Stimulated activated CD4-positive, alpha-beta T cell treated with anti-CD3 and anti-CD28 coated beads, Interleukin-4, amount 100 ng/mL, for 48 hours (primary cell): ENCODE results near the gene MAPKAP1.

Source experiments
- DNase-seq, 2 donors: peaks; one replicate each; pipeline ENCODE4 v3.0.0-alpha.2; 2020; ENCODE audit warnings: low read depth in 2 of 2

MAPKAP1 gene

DNA sequence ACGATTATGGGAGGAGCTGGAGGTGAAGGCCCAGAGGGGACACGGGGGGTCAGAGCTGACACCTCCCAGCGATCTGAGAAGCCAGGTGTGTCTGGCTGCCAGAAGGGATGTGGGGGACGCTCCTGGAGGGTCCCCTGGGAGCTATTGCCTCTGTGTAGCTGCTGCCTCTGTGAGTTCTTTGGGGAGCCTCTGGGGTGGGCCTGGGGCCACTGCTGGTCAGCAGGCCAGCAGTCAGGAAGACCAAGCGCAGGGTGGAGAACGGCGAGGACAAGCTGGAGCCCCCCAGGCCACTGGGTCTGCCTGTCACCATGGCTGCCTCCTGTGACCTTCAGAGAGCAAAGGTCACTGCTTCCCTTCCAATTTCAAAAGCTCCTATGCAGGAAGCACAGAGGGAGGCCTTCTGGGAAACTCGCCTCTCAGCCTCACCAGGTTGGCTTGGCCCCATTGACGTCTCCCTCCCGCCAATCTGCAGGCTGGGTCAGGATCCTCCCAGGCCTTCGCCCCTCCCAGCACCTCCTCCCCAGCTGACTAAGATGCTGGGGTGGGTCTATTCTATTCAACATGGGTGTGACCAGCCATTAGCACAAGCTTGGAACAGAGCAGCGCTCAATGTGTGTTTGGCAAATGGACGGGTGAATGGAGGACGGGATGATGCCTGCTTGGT lies 319.0 kb downstream of the MAPKAP1 start:
- DNase-seq = no peak
